ENCODE data around the gene ALG11.

ALG11 gene

GRCh38 chr13:51997186-51997585 lies 15.0 kb upstream of the ALG11 start:
- no peak for DNase-seq (ENCODE audit: low read depth, low spot score)

- DNase-seq (ENCODE audit: low read depth, low spot score): no peak
Observed at GRCh38 chr13:51997641-51998330, 14.4 kb upstream of the ALG11 start.

DNA sequence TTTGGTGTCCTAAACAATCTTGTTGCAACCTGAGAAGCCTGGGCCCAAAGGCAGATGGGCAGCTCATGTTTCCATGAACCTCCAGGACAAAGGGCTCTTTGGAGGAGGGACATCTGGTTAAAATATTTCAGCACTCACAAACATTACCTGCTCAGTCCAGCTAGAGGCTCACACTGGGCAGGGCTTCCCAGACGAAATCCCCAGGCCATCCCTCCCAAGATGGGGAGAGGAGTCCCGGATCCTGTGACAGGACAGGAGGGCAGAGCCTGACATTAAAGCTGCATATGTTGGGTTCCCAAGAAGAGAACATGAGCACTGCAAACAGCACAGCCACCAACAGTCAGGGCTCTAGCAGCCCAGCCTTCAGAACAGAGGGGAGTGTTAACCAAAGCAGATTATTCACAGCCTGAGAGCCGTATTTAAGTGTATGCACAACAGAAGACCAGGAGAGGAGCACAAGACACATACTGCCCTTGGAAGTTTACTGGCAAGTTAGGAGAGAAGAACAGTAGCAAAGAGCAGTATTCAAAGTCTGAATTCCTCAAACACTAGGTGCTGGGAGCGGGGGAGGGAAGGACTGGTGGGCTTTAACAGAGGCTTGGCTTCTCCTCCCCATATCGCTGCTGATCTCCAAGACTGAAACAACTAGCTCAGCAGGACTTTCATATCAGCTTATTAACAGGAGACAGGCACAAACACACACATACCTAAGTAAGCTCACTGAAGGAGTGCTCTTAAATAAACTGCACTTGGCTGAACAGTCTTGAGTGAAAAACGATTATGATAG lies 13.3 kb upstream of the ALG11 start:
- DNase-seq (ENCODE audit: low read depth, low spot score): no peak

DNA sequence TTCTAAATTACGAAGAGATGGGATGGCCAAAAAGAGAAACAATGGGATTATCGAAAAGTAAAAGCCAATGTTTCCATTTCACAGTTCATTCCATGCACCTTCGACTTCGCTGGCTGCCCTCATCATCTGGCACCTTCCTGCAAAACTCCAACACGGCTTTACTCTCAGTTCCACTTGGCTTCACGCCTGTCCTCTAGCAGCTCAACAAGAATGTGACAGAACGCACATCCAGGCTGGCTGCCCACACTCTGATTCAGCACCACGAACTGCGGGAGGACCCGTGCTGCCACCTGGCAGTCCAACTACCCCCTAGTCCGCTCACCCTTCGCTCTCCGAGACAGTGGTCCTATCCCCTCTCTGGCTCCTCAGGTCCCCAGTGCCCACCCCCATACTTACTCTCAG lies 12.7 kb upstream of the ALG11 start:
- no peak for DNase-seq (ENCODE audit: low read depth, low spot score)

DNA sequence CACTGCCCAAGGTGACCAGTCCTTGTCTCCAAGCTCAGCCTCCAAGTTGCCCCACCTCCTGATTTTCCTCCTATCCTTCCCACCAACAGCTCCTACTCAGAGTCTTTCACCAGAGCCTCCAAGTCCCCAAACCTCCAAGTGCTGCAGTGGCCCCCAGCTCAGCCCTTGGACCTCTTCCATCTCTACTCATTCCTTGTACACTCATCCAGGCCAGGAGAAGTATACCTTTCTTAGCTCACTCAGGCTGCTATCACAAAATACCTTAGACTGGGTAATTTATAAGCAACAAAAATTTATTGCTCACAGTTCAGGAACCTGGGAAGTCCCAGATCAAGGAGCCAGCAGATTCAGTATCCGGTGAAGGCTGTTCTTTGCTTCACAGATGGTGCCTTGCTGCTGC lies 12.3 kb upstream of the ALG11 start:
- no peak for DNase-seq (ENCODE audit: low read depth, low spot score)

GRCh38 chr13:52001120-52001731 lies 11.0 kb upstream of the ALG11 start:
- no peak for DNase-seq (ENCODE audit: low read depth, low spot score)

DNA sequence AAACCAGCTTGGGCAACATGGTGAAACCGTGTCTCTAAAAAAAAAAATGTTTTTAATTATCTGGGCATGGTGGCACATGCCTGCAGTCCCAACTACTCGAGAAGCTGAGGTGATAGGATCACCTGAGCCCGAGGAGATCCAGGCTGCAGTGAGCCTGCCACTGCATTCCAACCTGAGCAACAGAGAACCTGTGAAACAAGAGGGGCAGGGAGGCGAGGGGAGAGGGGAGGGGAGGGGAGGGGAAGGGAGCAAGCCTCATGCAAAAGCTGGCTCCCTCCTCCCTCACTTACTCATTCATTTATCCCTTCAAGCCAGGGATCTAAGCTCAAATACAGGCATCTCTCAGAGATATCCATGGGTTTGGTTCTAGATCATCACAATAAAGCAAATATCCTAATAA lies 9.8 kb upstream of the ALG11 start:
- DNase-seq (ENCODE audit: low read depth, low spot score): no peak

DNA sequence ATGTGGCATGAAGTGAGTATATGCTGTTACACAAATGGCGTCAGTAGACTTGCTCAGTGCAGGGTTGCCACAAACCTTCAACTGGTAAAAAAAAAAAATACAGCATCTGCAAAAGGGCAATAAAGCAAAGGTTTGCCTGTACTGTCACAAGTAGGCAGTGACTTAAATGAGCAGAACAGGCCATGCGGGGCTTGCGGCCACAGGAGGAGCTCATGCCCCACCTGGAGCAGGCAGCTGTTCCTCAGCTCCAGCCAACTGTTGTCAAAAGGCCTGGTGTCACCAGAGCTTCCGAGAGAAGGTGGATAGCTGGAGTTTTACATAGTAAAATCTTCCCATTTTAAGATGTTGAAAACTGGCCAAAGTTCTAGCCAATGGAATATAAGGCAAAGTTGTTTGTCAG lies 8.7 kb upstream of the ALG11 start:
- DNase-seq (ENCODE audit: low read depth, low spot score): no peak

GRCh38 chr13:52004511-52005170 lies 7.6 kb upstream of the ALG11 start:
- no peak for DNase-seq (ENCODE audit: low read depth, low spot score)

- no peak for DNase-seq (ENCODE audit: low read depth, low spot score)
Observed at GRCh38 chr13:52005841-52006522, 6.2 kb upstream of the ALG11 start.

GRCh38 chr13:52006523-52007245 lies 5.5 kb upstream of the ALG11 start:
- DNase-seq (ENCODE audit: low read depth, low spot score): no peak

GRCh38 chr13:52009946-52010345 lies 2.3 kb upstream of the ALG11 start:
- DNase-seq (ENCODE audit: low read depth, low spot score): no peak

- no peak for DNase-seq (ENCODE audit: low read depth, low spot score)
Observed at GRCh38 chr13:52010890-52011631, 1.1 kb upstream of the ALG11 start, which contains the start of gene ATP7B. TSS of gene ATP7B (minus strand) at chr13:52011450. CDS start at chr13:52011337, 113 bp downstream.

DNA sequence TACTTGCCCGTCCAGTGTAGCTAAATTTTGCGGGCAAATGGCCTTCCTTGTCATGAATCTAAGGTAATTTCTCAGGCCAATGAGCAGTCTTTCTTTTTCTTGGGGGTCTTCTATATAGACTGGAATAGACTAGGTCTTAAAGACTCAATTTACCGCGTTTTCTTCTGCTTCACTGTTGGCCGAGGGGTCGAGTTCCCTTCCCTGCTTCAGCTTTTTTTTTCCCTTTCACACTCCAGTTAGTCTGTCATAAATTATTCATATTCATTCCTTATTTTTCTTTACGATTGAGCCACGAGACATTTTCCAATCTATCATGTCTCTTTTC lies 276 bp downstream of the ALG11 start:
- DNase-seq (ENCODE audit: low read depth, low spot score): no peak

DNA sequence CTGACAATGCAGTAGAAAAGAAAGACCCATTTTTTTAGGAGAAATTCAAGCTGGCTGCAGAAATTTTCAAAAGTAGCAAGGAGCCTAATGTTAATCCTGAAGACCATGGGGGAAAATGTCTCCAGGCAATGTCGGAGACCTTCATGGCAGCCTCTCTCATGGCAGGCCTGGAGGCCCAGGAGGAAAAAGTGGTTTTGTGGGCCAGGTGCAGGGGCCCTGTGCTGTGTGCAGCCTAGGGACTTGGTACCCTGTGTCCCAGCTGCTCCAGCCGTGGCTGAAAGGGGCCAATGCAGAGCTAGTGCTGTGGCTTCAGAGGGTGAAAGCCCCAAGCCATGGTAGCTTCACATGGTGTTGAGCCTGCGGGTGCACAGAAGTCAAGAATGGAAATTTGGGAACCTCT lies 4.1 kb downstream of the ALG11 start:
- DNase-seq (ENCODE audit: low read depth, low spot score): no peak

GRCh38 chr13:52020191-52020590 lies 8.0 kb downstream of the ALG11 start:
- no peak for DNase-seq (ENCODE audit: low read depth, low spot score)

DNA sequence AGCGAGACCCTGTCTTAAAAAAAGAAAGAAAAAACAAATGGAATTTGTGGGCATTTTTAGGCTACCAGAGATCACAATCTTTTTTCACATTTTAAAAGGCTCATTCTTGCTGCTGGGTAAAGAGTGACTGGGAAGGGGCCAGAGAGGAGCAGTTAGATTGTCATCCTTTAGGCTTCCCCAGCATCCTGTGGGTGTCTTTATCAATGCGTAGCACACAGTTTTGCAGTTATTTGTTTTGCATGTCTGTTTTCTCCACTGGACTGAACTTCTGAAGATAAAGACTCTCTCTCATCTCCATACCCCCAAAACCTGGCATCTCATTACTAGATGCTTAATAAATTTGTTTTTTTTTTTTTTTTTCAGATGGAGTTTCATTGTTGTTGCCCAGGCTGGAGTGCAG lies 10.2 kb downstream of the ALG11 start:
- DNase-seq (ENCODE audit: low read depth, low spot score): no peak

- DNase-seq (ENCODE audit: low read depth, low spot score): no peak
Observed at GRCh38 chr13:52024481-52024880, 12.3 kb downstream of the ALG11 start, which contains the start of gene UTP14C. TSS of gene UTP14C (plus strand) at chr13:52024691. CDS start at chr13:52028805, 4,114 bp downstream.

GRCh38 chr13:52025475-52026245 lies 13.5 kb downstream of the ALG11 start:
- no peak for DNase-seq (ENCODE audit: low read depth, low spot score)

DNA sequence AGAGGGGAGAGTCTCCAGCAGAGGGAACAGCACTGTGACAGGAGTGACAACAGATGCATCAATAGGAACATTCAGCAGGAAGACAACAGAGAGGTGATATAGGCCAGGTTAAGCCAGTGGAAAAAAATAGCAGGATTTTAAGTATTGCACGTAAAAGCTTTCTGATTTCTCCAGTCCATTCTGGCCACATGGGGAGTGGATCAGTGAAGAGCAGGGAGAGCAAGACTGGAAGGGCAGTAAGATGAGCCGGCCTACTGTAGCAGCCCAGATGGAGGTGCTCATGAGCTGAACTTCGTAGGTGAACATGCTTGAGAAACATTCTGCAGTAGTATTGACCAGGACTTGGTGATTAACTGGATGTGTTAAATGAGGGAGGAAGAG lies 14.0 kb downstream of the ALG11 start:
- DNase-seq (ENCODE audit: low read depth, low spot score): no peak

All from activated naive CD8-positive, alpha-beta T cell treated with anti-CD3 and anti-CD28 coated beads, Interleukin-2, amount 50 U/mL, for 16 hours (primary cell).